Osteoblast (primary cell): ENCODE measurements around the gene MVD. TPM values are rescaled to one million over a fixed set of nuclear protein-coding genes. Genes with fewer than 3 reads are reported as not detected.

ENCODE experiments used
- DNase-seq: peaks from one replicate; pipeline ENCODE4 v3.0.0; 2011; ENCODE audit warnings: low spot score, mixed read lengths; ENCODE audit not compliant: insufficient read length; ENCODE audit errors: missing footprints
- H2AFZ ChIP-seq: 2 replicates; pipeline ENCODE4 v1.6.0; 2011; ENCODE audit warnings: mild to moderate bottlenecking, low read length
- H3K27ac ChIP-seq: 2 replicates; pipeline ENCODE4 v1.5.1; 2011; ENCODE audit warnings: mild to moderate bottlenecking, low read depth, low read length, moderate library complexity
- H3K27me3 ChIP-seq: 2 replicates; pipeline ENCODE4 v1.6.0; 2012; ENCODE audit warnings: mild to moderate bottlenecking, control low read depth, inconsistent platforms, low read length, moderate library complexity; ENCODE audit not compliant: insufficient read depth
- H3K36me3 ChIP-seq: 2 replicates; pipeline ENCODE4 v1.5.1; 2011; ENCODE audit warnings: mild to moderate bottlenecking, low read length, control low read depth, moderate library complexity; ENCODE audit not compliant: insufficient read depth
- H3K4me1 ChIP-seq: 2 replicates; pipeline ENCODE4 v1.5.1; 2011; ENCODE audit warnings: mild to moderate bottlenecking, low read length, control low read depth, moderate library complexity; ENCODE audit not compliant: insufficient read depth
- H3K4me2 ChIP-seq: 2 replicates; pipeline ENCODE4 v1.6.0; 2011; ENCODE audit warnings: mild to moderate bottlenecking, low read length; ENCODE audit not compliant: insufficient read depth
- H3K4me3 ChIP-seq: fragments of 200-600 bp; sonication (generic); 3 replicates; pipeline ENCODE4 v1.5.1; 2012; ENCODE audit warnings: mild to moderate bottlenecking, low read length, inconsistent platforms; ENCODE audit not compliant: insufficient read depth
- H3K79me2 ChIP-seq: 2 replicates; pipeline ENCODE4 v1.6.0; 2012; ENCODE audit warnings: mild to moderate bottlenecking, low read length, control low read depth, inconsistent platforms; ENCODE audit not compliant: insufficient read depth
- H3K9me3 ChIP-seq: 2 replicates; pipeline ENCODE4 v1.5.1; 2011; ENCODE audit warnings: low read depth, low read length, control low read depth
- H4K20me1 ChIP-seq: 2 replicates; pipeline ENCODE4 v1.6.0; 2012; ENCODE audit warnings: mild to moderate bottlenecking, low read length, control low read depth; ENCODE audit not compliant: insufficient read depth
- total RNA-seq: library from RNA; depleted of rRNA; stranded (reverse); fragments of >200 nt; gene quantifications from 2 replicates; pipeline ENCODE4 v1.2.3, GENCODE V29; 2012
- TF ChIP-seq, protein P1 (sequence below): IDR thresholded peaks from 2 replicates; pipeline ENCODE4 v1.5.1; 2011; ENCODE audit warnings: mild to moderate bottlenecking, low read depth, low read length, moderate library complexity; ENCODE audit errors: extremely low read depth

The MVD gene
- total RNA-seq, 1 donor, result 67.3 TPM

DNA sequence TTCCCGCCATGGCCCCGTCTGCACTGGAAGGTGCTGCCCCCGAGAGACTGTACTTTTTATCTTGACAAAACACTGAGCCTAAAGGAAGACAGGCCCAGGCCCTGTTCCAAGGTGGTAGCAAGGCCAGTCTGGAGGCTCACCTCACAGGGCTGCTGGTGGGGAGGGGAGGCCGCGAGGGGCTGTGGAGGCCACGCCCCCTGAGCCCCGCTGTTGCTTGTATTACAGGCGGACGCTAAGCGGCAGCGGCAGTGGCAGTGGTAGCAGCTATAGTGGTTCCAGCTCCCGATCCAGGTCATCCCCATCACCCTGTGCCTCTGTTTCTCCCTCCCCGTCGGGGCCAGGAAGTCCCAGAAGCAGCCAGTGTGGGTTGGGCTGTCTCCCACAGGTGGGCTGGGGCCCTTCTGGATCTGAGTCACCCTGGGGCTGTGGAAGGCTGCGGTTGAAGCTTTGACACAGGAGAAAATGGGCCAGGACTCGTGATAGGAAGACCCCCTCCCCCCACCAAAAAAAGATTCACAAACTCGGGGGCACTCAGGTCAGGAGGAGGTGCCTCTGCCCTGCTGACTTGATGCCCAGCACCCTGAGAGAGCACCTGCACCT lies 37.8 kb downstream of the MVD start:
- H3K27ac ChIP-seq, result no peak overlapping the region
- peaks cover 56% of the 10 kb centered on the region for H3K36me3 ChIP-seq
- H2AFZ ChIP-seq, result no peak overlapping the region
- H3K4me2 ChIP-seq, result no peak overlapping the region
- no peak overlapping the region for H3K4me3 ChIP-seq
- peaks cover under 1% of the 10 kb centered on the region for H3K79me2 ChIP-seq
- TF ChIP-seq, protein P1, sequence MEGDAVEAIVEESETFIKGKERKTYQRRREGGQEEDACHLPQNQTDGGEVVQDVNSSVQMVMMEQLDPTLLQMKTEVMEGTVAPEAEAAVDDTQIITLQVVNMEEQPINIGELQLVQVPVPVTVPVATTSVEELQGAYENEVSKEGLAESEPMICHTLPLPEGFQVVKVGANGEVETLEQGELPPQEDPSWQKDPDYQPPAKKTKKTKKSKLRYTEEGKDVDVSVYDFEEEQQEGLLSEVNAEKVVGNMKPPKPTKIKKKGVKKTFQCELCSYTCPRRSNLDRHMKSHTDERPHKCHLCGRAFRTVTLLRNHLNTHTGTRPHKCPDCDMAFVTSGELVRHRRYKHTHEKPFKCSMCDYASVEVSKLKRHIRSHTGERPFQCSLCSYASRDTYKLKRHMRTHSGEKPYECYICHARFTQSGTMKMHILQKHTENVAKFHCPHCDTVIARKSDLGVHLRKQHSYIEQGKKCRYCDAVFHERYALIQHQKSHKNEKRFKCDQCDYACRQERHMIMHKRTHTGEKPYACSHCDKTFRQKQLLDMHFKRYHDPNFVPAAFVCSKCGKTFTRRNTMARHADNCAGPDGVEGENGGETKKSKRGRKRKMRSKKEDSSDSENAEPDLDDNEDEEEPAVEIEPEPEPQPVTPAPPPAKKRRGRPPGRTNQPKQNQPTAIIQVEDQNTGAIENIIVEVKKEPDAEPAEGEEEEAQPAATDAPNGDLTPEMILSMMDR, result no peak
- peaks cover 6% of the 10 kb centered on the region for H4K20me1 ChIP-seq
- DNase-seq, result no peak
- no peaks in the 10 kb centered on the region for H3K27me3 ChIP-seq
- no peaks in the 10 kb centered on the region for H3K4me1 ChIP-seq
- no peaks in the 10 kb centered on the region for H3K9me3 ChIP-seq

DNA sequence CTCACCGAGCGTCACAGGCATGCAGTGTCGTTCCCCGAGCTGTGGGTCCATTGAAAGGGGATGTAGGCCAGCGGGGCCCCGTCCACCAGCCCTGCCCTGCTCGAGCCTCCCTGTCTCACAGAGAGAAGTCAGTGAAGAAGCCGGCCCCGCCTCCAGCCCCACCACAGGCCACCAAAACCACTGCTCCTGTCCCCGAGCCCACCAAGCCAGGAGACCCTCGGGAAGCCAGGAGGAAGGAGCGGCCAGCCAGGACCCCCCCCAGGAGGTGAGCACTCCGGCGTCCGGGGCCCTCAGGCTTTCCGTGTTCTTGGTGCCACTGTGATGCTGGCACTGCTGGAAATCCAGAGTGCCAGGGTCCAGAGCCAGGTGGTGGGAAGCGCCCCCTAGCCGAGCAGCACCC lies 38.4 kb downstream of the MVD start:
- Histone ChIP-seq H2AFZ (no peak overlapping the region), H3K9me3 (no peaks in the 10 kb centered on the region), H3K4me2 (no peak overlapping the region), H3K27me3 (no peaks in the 10 kb centered on the region), H3K27ac (no peak overlapping the region), H3K4me1 (no peaks in the 10 kb centered on the region), H3K4me3 (no peak overlapping the region), H3K79me2 (peaks cover 7% of the 10 kb centered on the region), H4K20me1 (peaks cover 6% of the 10 kb centered on the region), H3K36me3 (peaks cover 50% of the 10 kb centered on the region)
- DNase-seq, result peak; percentile 80
- TF ChIP-seq, protein P1, result no peak

DNA sequence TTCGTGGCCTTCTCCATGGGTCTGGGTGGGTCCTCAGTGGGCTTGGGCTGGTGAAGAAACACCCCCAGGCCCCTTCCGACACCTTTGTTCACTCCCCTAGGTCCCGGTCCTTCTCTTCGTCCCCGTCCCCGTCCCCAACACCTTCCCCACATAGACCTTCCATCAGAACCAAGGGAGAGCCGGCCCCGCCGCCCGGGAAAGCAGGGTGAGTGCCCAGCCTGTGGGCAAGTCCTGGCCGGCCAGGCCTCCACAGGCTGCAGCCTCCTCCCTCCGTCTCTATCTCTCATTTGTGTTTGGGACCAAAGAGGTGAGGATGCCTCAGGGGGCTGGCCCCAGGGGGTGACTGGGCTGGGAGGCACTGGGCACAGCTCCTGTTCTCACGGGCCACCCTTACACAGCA lies 39.0 kb downstream of the MVD start:
- Histone ChIP-seq H3K9me3 (no peaks in the 10 kb centered on the region), H3K4me3 (no peak overlapping the region), H3K4me2 (no peak overlapping the region), H3K27me3 (no peaks in the 10 kb centered on the region), H4K20me1 (peaks cover 6% of the 10 kb centered on the region), H3K79me2 (peaks cover 12% of the 10 kb centered on the region), H3K4me1 (no peaks in the 10 kb centered on the region), H2AFZ (no peak overlapping the region), H3K36me3 (peaks cover 48% of the 10 kb centered on the region), H3K27ac (no peak overlapping the region)
- TF ChIP-seq, protein P1, result no peak
- DNase-seq, result peak; percentile 68

DNA sequence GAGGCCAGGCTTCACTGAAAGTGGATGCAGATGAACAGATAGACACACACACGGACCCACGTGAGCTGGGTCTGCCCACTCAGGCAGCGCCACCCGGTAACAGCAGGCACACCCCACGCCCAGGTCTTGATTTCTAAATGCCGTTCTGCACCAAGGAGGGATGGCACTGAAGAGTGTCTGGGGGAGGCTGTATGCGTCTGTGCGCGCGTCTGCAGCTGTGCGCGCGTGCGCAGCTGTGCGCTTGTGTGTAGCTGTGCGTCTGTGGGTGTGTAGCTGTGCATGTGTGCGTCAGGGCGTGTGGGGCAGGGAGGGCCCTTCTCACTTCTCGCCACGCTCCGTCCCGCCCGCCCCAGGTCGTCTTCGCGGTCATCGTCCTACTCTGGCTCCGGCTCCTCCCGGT lies 40.0 kb downstream of the MVD start:
- Histone ChIP-seq H2AFZ (no peak overlapping the region), H3K27me3 (no peaks in the 10 kb centered on the region), H4K20me1 (peaks cover 10% of the 10 kb centered on the region), H3K79me2 (peaks cover 20% of the 10 kb centered on the region), H3K4me3 (no peak overlapping the region), H3K36me3 (peaks cover 40% of the 10 kb centered on the region), H3K9me3 (no peaks in the 10 kb centered on the region), H3K4me2 (no peak overlapping the region), H3K4me1 (no peaks in the 10 kb centered on the region), H3K27ac (no peak overlapping the region)
- TF ChIP-seq, protein P1, result no peak
- no peak for DNase-seq
